Fibroblast of lung (primary cell): ENCODE measurements around the gene CWC27. TPM values are rescaled to one million over a fixed set of nuclear protein-coding genes. Genes with fewer than 3 reads are reported as not detected.
A peak's percentile ranks its signal among the peaks of the same experiment; 100 is the strongest.

Source experiments
- DNase-seq, 2 donors: peaks; one replicate each; pipeline versions ENCODE4 v3.0.0 to v3.0.0-alpha.2; 2010; ENCODE audit warnings: low read depth in 2 of 2
- H2AFZ ChIP-seq: 2 replicates; pipeline ENCODE4 v1.5.1; 2012; ENCODE audit warnings: low read length, control low read depth, inconsistent platforms
- H3K27ac ChIP-seq: 2 replicates; pipeline ENCODE4 v1.5.1; 2011; ENCODE audit warnings: low read length, control low read depth; ENCODE audit not compliant: insufficient read depth
- H3K27me3 ChIP-seq: 2 replicates; pipeline ENCODE4 v1.5.1; 2011; ENCODE audit warnings: mild to moderate bottlenecking, low read length; ENCODE audit not compliant: control insufficient read depth, insufficient read depth
- H3K36me3 ChIP-seq: 2 replicates; pipeline ENCODE4 v1.5.1; 2011; ENCODE audit warnings: low read length; ENCODE audit not compliant: control insufficient read depth, insufficient read depth
- H3K4me1 ChIP-seq: 2 replicates; pipeline ENCODE4 v1.5.1; 2011; ENCODE audit warnings: low read length; ENCODE audit not compliant: control insufficient read depth, insufficient read depth; ENCODE audit errors: extremely low read depth
- H3K4me2 ChIP-seq: 2 replicates; pipeline ENCODE4 v1.5.1; 2011; ENCODE audit warnings: low read length, control low read depth; ENCODE audit not compliant: insufficient read depth; ENCODE audit errors: extremely low read depth
- H3K4me3 ChIP-seq, 4 experiments: fragments of 200-600 bp in 1 of 4; sonication (generic) in 1 of 4; replicated peaks in 1 of 4; 2 replicates each; pipeline ENCODE4 v1.5.1; 2011 to 2016; ENCODE audit warnings: low read length in 4 of 4, low read depth in 3 of 4, mild to moderate bottlenecking in 3 of 4, control low read depth in 2 of 4, inconsistent platforms in 1 of 4, mixed read lengths in 1 of 4; ENCODE audit not compliant: insufficient read depth in 1 of 4; ENCODE audit errors: control extremely low read depth in 1 of 4
- H3K79me2 ChIP-seq: 2 replicates; pipeline ENCODE4 v1.5.1; 2012; ENCODE audit warnings: mild to moderate bottlenecking, low read length, inconsistent platforms; ENCODE audit not compliant: control insufficient read depth, insufficient read depth
- H3K9ac ChIP-seq: 2 replicates; pipeline ENCODE4 v1.5.1; 2011; ENCODE audit warnings: mild to moderate bottlenecking, low read length, control low read depth; ENCODE audit not compliant: insufficient read depth
- H3K9me3 ChIP-seq: 2 replicates; pipeline ENCODE4 v1.5.1; 2012; ENCODE audit warnings: low read depth, low read length; ENCODE audit not compliant: control insufficient read depth, insufficient read depth
- H4K20me1 ChIP-seq: 2 replicates; pipeline ENCODE4 v1.5.1; 2011; ENCODE audit warnings: low read length; ENCODE audit not compliant: control insufficient read depth, insufficient read depth; ENCODE audit errors: extremely low read depth
- EZH2 ChIP-seq: IDR thresholded peaks from 2 replicates; pipeline ENCODE4 v1.5.1; 2012; ENCODE audit warnings: low read length, control low read depth, mild to moderate bottlenecking; ENCODE audit errors: missing control alignments
- polyA plus RNA-seq, 2 donors: library from polyadenylated mRNA; depleted of rRNA in 1 of 2; stranded (reverse) in 1 of 2; unstranded in 1 of 2; fragments of >200 nt; gene quantifications; 2 replicates each; pipeline ENCODE4 v1.2.1, GENCODE V29; 2011 to 2012; ENCODE audit warnings: missing spikeins in 1 of 2
- total RNA-seq: library from RNA; depleted of rRNA; stranded (reverse); fragments of >200 nt; gene quantifications from 2 replicates; pipeline ENCODE4 v1.2.1, GENCODE V29; 2014
- TF ChIP-seq, protein P1 (sequence below), 2 donors: IDR thresholded peaks in 1 of 2; conservative IDR thresholded peaks in 1 of 2; 1 replicate in 1 of 2; 2 replicates in 1 of 2; pipeline ENCODE4 v1.5.1; 2011 to 2012; ENCODE audit warnings: low read length in 2 of 2, control low read depth in 1 of 2, inconsistent platforms in 1 of 2, low read depth in 1 of 2, mild to moderate bottlenecking in 1 of 2

CWC27 gene
- total and polyA plus RNA-seq, 2 donors (not counting 1 experiment from before 2014, with no cell fraction given), result 17.3 to 37.5 TPM

DNA sequence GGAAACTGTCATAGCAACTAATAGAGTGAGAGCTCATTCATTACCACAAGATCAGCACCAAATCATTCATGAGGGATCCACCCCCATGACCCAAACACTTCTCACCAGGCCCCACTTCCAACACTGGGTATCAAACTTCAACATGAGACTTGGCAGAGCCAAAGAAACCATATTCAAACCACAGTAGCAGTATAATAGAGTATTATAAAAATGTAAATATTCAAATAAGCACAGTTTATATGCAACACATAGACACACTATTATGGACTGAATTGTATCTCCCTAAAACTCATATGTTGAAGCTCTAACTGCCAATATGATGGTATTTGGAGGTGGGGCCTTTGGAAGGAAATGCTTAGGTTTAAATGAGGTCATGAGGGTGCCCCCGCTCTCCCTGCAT is 240.5 kb downstream of the CWC27 start:
- Histone ChIP-seq H4K20me1 (no peaks in the 10 kb centered on the region), H3K4me1 (no peaks in the 10 kb centered on the region), H3K9me3 (no peaks in the 10 kb centered on the region), H3K9ac (no peak overlapping the region), H3K4me2 (no peak overlapping the region), H3K27ac (no peak overlapping the region), H3K4me3 (no peak overlapping the region), H2AFZ (no peak overlapping the region), H3K27me3 (no peaks in the 10 kb centered on the region), H3K36me3 (no peaks in the 10 kb centered on the region), H3K79me2 (no peaks in the 10 kb centered on the region)
- TF ChIP-seq EZH2, result no peak
- TF ChIP-seq, protein P1, sequence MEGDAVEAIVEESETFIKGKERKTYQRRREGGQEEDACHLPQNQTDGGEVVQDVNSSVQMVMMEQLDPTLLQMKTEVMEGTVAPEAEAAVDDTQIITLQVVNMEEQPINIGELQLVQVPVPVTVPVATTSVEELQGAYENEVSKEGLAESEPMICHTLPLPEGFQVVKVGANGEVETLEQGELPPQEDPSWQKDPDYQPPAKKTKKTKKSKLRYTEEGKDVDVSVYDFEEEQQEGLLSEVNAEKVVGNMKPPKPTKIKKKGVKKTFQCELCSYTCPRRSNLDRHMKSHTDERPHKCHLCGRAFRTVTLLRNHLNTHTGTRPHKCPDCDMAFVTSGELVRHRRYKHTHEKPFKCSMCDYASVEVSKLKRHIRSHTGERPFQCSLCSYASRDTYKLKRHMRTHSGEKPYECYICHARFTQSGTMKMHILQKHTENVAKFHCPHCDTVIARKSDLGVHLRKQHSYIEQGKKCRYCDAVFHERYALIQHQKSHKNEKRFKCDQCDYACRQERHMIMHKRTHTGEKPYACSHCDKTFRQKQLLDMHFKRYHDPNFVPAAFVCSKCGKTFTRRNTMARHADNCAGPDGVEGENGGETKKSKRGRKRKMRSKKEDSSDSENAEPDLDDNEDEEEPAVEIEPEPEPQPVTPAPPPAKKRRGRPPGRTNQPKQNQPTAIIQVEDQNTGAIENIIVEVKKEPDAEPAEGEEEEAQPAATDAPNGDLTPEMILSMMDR (conservative IDR thresholded peaks at IDR 0.05 in 1 of 2, IDR thresholded peaks at IDR 0.05 in 1 of 2; ENCODE audit: low read depth in 1 of 2, low read length in 2 of 2), result no peak
- no peak for DNase-seq

DNA sequence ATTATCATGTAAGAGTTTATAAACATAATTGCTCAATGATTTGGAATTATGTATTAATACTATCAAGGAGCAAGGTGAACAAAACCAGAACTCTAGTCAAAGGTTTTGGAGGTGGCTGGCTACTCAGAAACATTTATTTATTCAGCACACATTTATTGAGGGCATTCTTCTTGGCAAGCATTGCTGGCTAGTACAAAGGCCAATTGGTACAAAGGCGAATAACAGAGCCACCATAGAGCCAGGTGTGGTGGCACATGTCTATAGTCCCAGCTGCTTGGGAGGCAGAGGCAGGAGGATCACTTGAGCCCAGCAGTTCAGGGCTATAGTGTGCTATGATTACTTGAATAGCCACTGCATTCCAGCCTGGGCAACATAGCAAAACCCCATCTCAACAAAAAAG is 242.1 kb downstream of the CWC27 start:
- no peaks in the 10 kb centered on the region for H3K36me3 ChIP-seq
- H3K27ac ChIP-seq, result no peak overlapping the region
- no peak overlapping the region for H3K4me3 ChIP-seq
- no peaks in the 10 kb centered on the region for H4K20me1 ChIP-seq
- H2AFZ ChIP-seq, result no peak overlapping the region
- H3K4me2 ChIP-seq, result no peak overlapping the region
- no peak for DNase-seq
- H3K79me2 ChIP-seq, result no peaks in the 10 kb centered on the region
- H3K4me1 ChIP-seq, result no peaks in the 10 kb centered on the region
- H3K9me3 ChIP-seq, result no peaks in the 10 kb centered on the region
- no peaks in the 10 kb centered on the region for H3K27me3 ChIP-seq
- no peak overlapping the region for H3K9ac ChIP-seq
- no peak for TF ChIP-seq EZH2
- TF ChIP-seq, protein P1 (conservative IDR thresholded peaks at IDR 0.05 in 1 of 2, IDR thresholded peaks at IDR 0.05 in 1 of 2; ENCODE audit: low read depth in 1 of 2, low read length in 2 of 2), result no peak

DNA sequence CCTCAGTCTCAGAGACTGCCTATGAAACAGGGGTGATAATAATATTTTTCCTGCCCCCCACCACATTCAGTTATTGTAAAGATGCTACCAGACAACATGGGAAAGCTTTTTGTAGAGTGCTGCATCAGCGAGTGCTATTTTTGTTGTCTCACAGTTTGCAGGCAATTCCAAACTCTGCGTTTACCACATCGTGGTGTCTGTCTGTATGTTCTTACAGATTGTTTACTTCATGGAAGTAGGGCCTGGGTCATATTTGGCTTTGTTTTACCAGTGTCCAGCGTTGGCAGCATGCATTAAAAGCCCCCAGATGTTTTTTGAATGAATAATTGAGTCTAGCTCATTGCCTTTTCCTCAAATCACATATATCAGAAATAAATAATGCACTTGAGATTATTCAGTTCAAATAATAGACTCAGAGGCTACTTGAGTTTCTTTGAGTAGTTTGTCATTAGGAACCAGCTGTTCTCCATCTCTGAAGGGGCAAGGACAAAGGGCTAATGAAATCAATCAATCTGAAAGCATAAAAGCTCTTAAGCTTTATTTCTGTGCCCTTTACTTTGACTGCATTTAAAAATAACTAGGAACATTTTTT is 243.7 kb downstream of the CWC27 start:
- DNase-seq, result peak in 1 of 2 donors; percentile 83
- H3K79me2 ChIP-seq, result no peaks in the 10 kb centered on the region
- no peak overlapping the region for H3K27ac ChIP-seq
- no peaks in the 10 kb centered on the region for H3K36me3 ChIP-seq
- no peaks in the 10 kb centered on the region for H3K4me1 ChIP-seq
- no peak overlapping the region for H3K4me3 ChIP-seq
- no peaks in the 10 kb centered on the region for H3K27me3 ChIP-seq
- H2AFZ ChIP-seq, result no peak overlapping the region
- H3K9ac ChIP-seq, result no peak overlapping the region
- no peaks in the 10 kb centered on the region for H3K9me3 ChIP-seq
- TF ChIP-seq EZH2, result no peak
- TF ChIP-seq, protein P1 (conservative IDR thresholded peaks at IDR 0.05 in 1 of 2, IDR thresholded peaks at IDR 0.05 in 1 of 2; ENCODE audit: low read depth in 1 of 2, low read length in 2 of 2), result no peak
- no peaks in the 10 kb centered on the region for H4K20me1 ChIP-seq
- no peak overlapping the region for H3K4me2 ChIP-seq
